Naive B cell (primary cell): Measurements from ENCODE around the gene SH3BGRL3. TPM values are rescaled to one million over a fixed set of nuclear protein-coding genes. Genes with fewer than 3 reads are reported as not detected.
A peak's percentile ranks its signal among the peaks of the same experiment; 100 is the strongest.
"Not testable (repeated sequence)": the region's sequence is repeated elsewhere in the genome, so short reads cannot be mapped to it uniquely, and the experiment has no call there.

Source experiments
- ATAC-seq, 2 donors: fragments of 150-1000 bp; cut with Tn5 transposase; 2 replicates each; pipeline ENCODE4 v1.10.0; 2021; ENCODE audit warnings: low read depth in 2 of 2, mild to moderate bottlenecking in 2 of 2, moderate library complexity in 2 of 2
- DNase-seq: peaks from one replicate; pipeline ENCODE4 v3.0.0; 2022
- H3K27ac Mint-ChIP-seq, 6 donors: one replicate each; pipeline ENCODE4 v1.8.0; 2020 to 2022; ENCODE audit warnings: mild to moderate bottlenecking in 6 of 6, mixed read lengths in 6 of 6, moderate library complexity in 5 of 6, inconsistent platforms in 2 of 6
- H3K27me3 Mint-ChIP-seq, 3 donors: one replicate each; pipeline ENCODE4 v1.8.0; 2021 to 2022; ENCODE audit warnings: mixed read lengths in 3 of 3, mild to moderate bottlenecking in 1 of 3
- H3K36me3 Mint-ChIP-seq, 2 donors: one replicate each; pipeline ENCODE4 v1.8.0; 2020 to 2022; ENCODE audit warnings: mixed read lengths in 2 of 2, inconsistent platforms in 1 of 2, mild to moderate bottlenecking in 1 of 2
- H3K4me1 Mint-ChIP-seq, 3 donors: one replicate each; pipeline ENCODE4 v1.8.0; 2020 to 2022; ENCODE audit warnings: mixed read lengths in 3 of 3, inconsistent platforms in 1 of 3, mild to moderate bottlenecking in 1 of 3, moderate library complexity in 1 of 3
- H3K4me3 Mint-ChIP-seq, 8 donors: one replicate each; pipeline ENCODE4 v1.8.0; 2020 to 2022; ENCODE audit warnings: mild to moderate bottlenecking in 8 of 8, mixed read lengths in 8 of 8, moderate library complexity in 8 of 8, inconsistent platforms in 2 of 8
- H3K9me3 Mint-ChIP-seq, 7 donors: one replicate each; pipeline ENCODE4 v1.8.0; 2020 to 2022; ENCODE audit warnings: mixed read lengths in 7 of 7, mild to moderate bottlenecking in 5 of 7, inconsistent platforms in 2 of 7, moderate library complexity in 1 of 7
- polyA plus RNA-seq, 6 donors: library from polyadenylated mRNA; unstranded; fragments of 300-500 nt; fragmentation: Illumina TruSeq; gene quantifications; one replicate each; pipeline ENCODE4 v1.2.3, GENCODE V29; 2021; ENCODE audit warnings: low read depth in 6 of 6

Gene SH3BGRL3
- 1,000 to 10,000 TPM in 2 of 6 donors, 100 to 1,000 TPM in 4; 624 to 1,205 (median 832) TPM for polyA plus RNA-seq

- peaks cover 5 to 8% of the 10 kb centered on the region in 2 donors for H3K36me3 Mint-ChIP-seq
- H3K27me3 Mint-ChIP-seq: no peaks in the 10 kb centered on the region
- peak; percentile 85 for DNase-seq
- peak within 1 kb of the TSS; percentile 79 to 96 (median 90) for H3K4me3 Mint-ChIP-seq
- peak; percentile 73 to 81 for ATAC-seq
- no peaks in the 10 kb centered on the region for H3K9me3 Mint-ChIP-seq
- peaks cover 56 to 76% (median 72%) of the 10 kb centered on the region in 3 donors for H3K4me1 Mint-ChIP-seq
- peak within 1 kb of the TSS; percentile 85 to 97 (median 92) for H3K27ac Mint-ChIP-seq
Measured at GRCh38 chr1:26279456-26280332, at the start of gene SH3BGRL3. TSS of gene SH3BGRL3 (plus strand) at chr1:26280086. CDS start at chr1:26280156, 70 bp downstream.

- not testable (repeated sequence) for H3K36me3 Mint-ChIP-seq, H3K4me3 Mint-ChIP-seq, ATAC-seq, H3K27ac Mint-ChIP-seq, DNase-seq, H3K9me3 Mint-ChIP-seq
- Mint-ChIP-seq H3K4me1 (peaks cover 13 to 28% (median 28%) of the 10 kb centered on the region in 3 donors), H3K27me3 (peaks cover 9 to 21% (median 18%) of the 10 kb centered on the region in 3 donors)
Measured at GRCh38 chr1:26230682-26231081, 49.2 kb upstream of the SH3BGRL3 start.

GRCh38 chr1:26233903-26234643 is 45.8 kb upstream of the SH3BGRL3 start, which contains the start of gene CEP85:
TSS of gene CEP85 (plus strand) at chr1:26234200. CDS start at chr1:26239784, 5,584 bp downstream.
- H3K9me3 Mint-ChIP-seq: no peaks in the 10 kb centered on the region
- H3K4me3 Mint-ChIP-seq: peak within 1 kb of the TSS; percentile 93 to 99 (median 98)
- DNase-seq (peak; percentile 98), ATAC-seq (peak; percentile 90 to 91)
- no peaks in the 10 kb centered on the region for H3K36me3 Mint-ChIP-seq
- H3K4me1 Mint-ChIP-seq: peaks cover 10 to 26% (median 19%) of the 10 kb centered on the region in 3 donors
- H3K27ac Mint-ChIP-seq: peak within 1 kb of the TSS; percentile 83 to 98 (median 92)
- no peaks in the 10 kb centered on the region for H3K27me3 Mint-ChIP-seq

GRCh38 chr1:26234644-26235370 is 45.1 kb upstream of the SH3BGRL3 start:
- DNase-seq: no peak
- Mint-ChIP-seq H3K9me3 (no peaks in the 10 kb centered on the region), H3K27me3 (no peaks in the 10 kb centered on the region), H3K4me1 (peaks cover 10 to 26% (median 19%) of the 10 kb centered on the region in 3 donors), H3K36me3 (no peaks in the 10 kb centered on the region), H3K27ac (peak overlapping the region; percentile 83 to 98 (median 92)), H3K4me3 (peak overlapping the region; percentile 93 to 99 (median 98))
- no peak for ATAC-seq

- Mint-ChIP-seq H3K4me3 (peak overlapping the region in 1 of 8 donors; percentile 95), H3K27me3 (no peaks in the 10 kb centered on the region), H3K4me1 (peaks cover 10 to 26% (median 19%) of the 10 kb centered on the region in 3 donors), H3K36me3 (no peaks in the 10 kb centered on the region), H3K9me3 (no peaks in the 10 kb centered on the region), H3K27ac (no peak overlapping the region)
- ATAC-seq (no peak), DNase-seq (no peak)
Measured at GRCh38 chr1:26237230-26237966, 42.5 kb upstream of the SH3BGRL3 start.

GRCh38 chr1:26239936-26240335 is 40.0 kb upstream of the SH3BGRL3 start:
- Mint-ChIP-seq H3K4me3 (no peak overlapping the region), H3K4me1 (peaks cover 4 to 14% (median 5%) of the 10 kb centered on the region in 3 donors), H3K36me3 (peaks cover 0 to 2% of the 10 kb centered on the region in 2 donors), H3K27ac (no peak overlapping the region), H3K9me3 (no peaks in the 10 kb centered on the region), H3K27me3 (no peaks in the 10 kb centered on the region)
- ATAC-seq: no peak
- DNase-seq: no peak

- Mint-ChIP-seq H3K27ac (no peak overlapping the region), H3K27me3 (no peaks in the 10 kb centered on the region), H3K9me3 (no peaks in the 10 kb centered on the region), H3K4me1 (no peaks in the 10 kb centered on the region), H3K36me3 (peaks cover 0 to 6% of the 10 kb centered on the region in 2 donors), H3K4me3 (no peak overlapping the region)
- DNase-seq: no peak
- ATAC-seq: no peak
Measured at GRCh38 chr1:26252718-26253117, 27.2 kb upstream of the SH3BGRL3 start.

GRCh38 chr1:26254404-26254803 is 25.5 kb upstream of the SH3BGRL3 start:
- DNase-seq: no peak
- H3K27ac Mint-ChIP-seq: peak overlapping the region in 3 of 6 donors; percentile 21 to 60 (median 34)
- no peaks in the 10 kb centered on the region for H3K9me3 Mint-ChIP-seq
- peaks cover 0 to 16% (median 12%) of the 10 kb centered on the region in 3 donors for H3K4me1 Mint-ChIP-seq
- H3K36me3 Mint-ChIP-seq: peaks cover 7 to 18% of the 10 kb centered on the region in 2 donors
- ATAC-seq: no peak
- no peaks in the 10 kb centered on the region for H3K27me3 Mint-ChIP-seq
- H3K4me3 Mint-ChIP-seq: no peak overlapping the region

- Mint-ChIP-seq H3K4me3 (no peak overlapping the region), H3K27me3 (no peaks in the 10 kb centered on the region), H3K27ac (peak overlapping the region in 2 of 6 donors; percentile 16 to 41), H3K4me1 (peaks cover 0 to 22% (median 18%) of the 10 kb centered on the region in 3 donors), H3K36me3 (peaks cover 7 to 25% of the 10 kb centered on the region in 2 donors), H3K9me3 (no peaks in the 10 kb centered on the region)
- DNase-seq (no peak), ATAC-seq (no peak)
Measured at GRCh38 chr1:26257222-26257621, 22.7 kb upstream of the SH3BGRL3 start.

GRCh38 chr1:26259005-26259404 is 20.9 kb upstream of the SH3BGRL3 start:
- Mint-ChIP-seq H3K27ac (peak overlapping the region in 3 of 6 donors; percentile 18 to 62 (median 49)), H3K36me3 (peaks cover 16 to 25% of the 10 kb centered on the region in 2 donors), H3K4me1 (peaks cover 0 to 22% (median 18%) of the 10 kb centered on the region in 3 donors), H3K27me3 (no peaks in the 10 kb centered on the region), H3K4me3 (peak overlapping the region in 2 of 8 donors; percentile 25 to 31), H3K9me3 (no peaks in the 10 kb centered on the region)
- DNase-seq (no peak), ATAC-seq (peak; percentile 77 to 83)

- Mint-ChIP-seq H3K27ac (no peak overlapping the region), H3K4me1 (peaks cover 0 to 22% (median 18%) of the 10 kb centered on the region in 3 donors), H3K36me3 (peaks cover 16 to 25% of the 10 kb centered on the region in 2 donors), H3K9me3 (no peaks in the 10 kb centered on the region), H3K27me3 (no peaks in the 10 kb centered on the region), H3K4me3 (peak overlapping the region in 4 of 8 donors; percentile 12 to 61 (median 24))
- ATAC-seq (peak; percentile 48 to 63), DNase-seq (no peak)
Measured at GRCh38 chr1:26259578-26259977, 20.3 kb upstream of the SH3BGRL3 start.

GRCh38 chr1:26263212-26263611 is 16.7 kb upstream of the SH3BGRL3 start:
- H3K4me3 Mint-ChIP-seq: no peak overlapping the region
- H3K27ac Mint-ChIP-seq: peak overlapping the region in 2 of 6 donors; percentile 26 to 58
- H3K27me3 Mint-ChIP-seq: no peaks in the 10 kb centered on the region
- DNase-seq (no peak), ATAC-seq (no peak)
- H3K4me1 Mint-ChIP-seq: peaks cover 10 to 22% (median 15%) of the 10 kb centered on the region in 3 donors
- H3K36me3 Mint-ChIP-seq: peaks cover 14 to 16% of the 10 kb centered on the region in 2 donors
- H3K9me3 Mint-ChIP-seq: peaks cover 0 to 3% (median 0%) of the 10 kb centered on the region in 7 donors
